Thyroid gland (tissue), 4 donors: ENCODE results near the gene NPY4R2. TPM values are rescaled to one million over a fixed set of nuclear protein-coding genes. Genes with fewer than 3 reads are reported as not detected.
"Not testable (repeated sequence)": the region's sequence is repeated elsewhere in the genome, so short reads cannot be mapped to it uniquely, and the experiment has no call there.

Source experiments
- DNase-seq, 2 donors: peaks; one replicate each; pipeline ENCODE4 v3.0.0-alpha.2; 2019
- H3K27ac ChIP-seq, 3 donors: fragments of 200-600 bp; sonication (generic); 1 replicate in 2 of 3; 2 replicates in 1 of 3; pipeline ENCODE4 v1.5.1; 2016 to 2019; ENCODE audit warnings: mild to moderate bottlenecking in 1 of 3, moderate library complexity in 1 of 3
- H3K27me3 ChIP-seq: fragments of 200-600 bp; sonication (generic); one replicate; pipeline ENCODE4 v1.5.1; 2019
- H3K36me3 ChIP-seq, 2 donors: fragments of 200-600 bp; sonication (generic); one replicate each; pipeline ENCODE4 v1.5.1; 2016 to 2019
- H3K4me1 ChIP-seq, 2 donors: fragments of 200-600 bp; sonication (generic); one replicate each; pipeline ENCODE4 v1.5.1; 2017 to 2019
- H3K4me3 ChIP-seq, 3 donors: fragments of 200-600 bp; sonication (generic); replicated peaks in 1 of 3; 1 replicate in 2 of 3; 2 replicates in 1 of 3; pipeline ENCODE4 v1.5.1; 2016; ENCODE audit warnings: mild to moderate bottlenecking in 1 of 3
- H3K9me3 ChIP-seq: fragments of 200-600 bp; sonication (generic); one replicate; pipeline ENCODE4 v1.5.1; 2017
- WGBS, 2 donors: methylation state at CpG; one replicate each; pipeline ENCODE4 v1.1.5; 2017; 5-methylcytosine and 5-hydroxymethylcytosine counted together
- intact Hi-C: fragments of 100-400 bp; cut with DNase I; formaldehyde crosslinking; loops from one replicate; pipeline ENCODE4 v1.15.1; 2023
- total RNA-seq, 4 donors: library from RNA; depleted of rRNA; stranded (reverse); fragments of >200 nt; gene quantifications; one replicate each; pipeline ENCODE4 v1.2.3, GENCODE V29; 2016

NPY4R2 gene
- total RNA-seq, 4 donors from 2014 or later, result not detected

GRCh38 chr10:47971598-47971997, 53.1 kb downstream of the NPY4R2 start:
- H3K4me1 ChIP-seq, H3K27ac ChIP-seq, H3K9me3 ChIP-seq, H3K27me3 ChIP-seq, DNase-seq, H3K4me3 ChIP-seq, intact Hi-C loops, H3K36me3 ChIP-seq: not testable (repeated sequence)
- no CpG with 5 or more reads among the region's 5 CpGs for WGBS, 2 donors

GRCh38 chr10:47972077-47972476, 53.6 kb downstream of the NPY4R2 start:
- H3K27ac ChIP-seq, H3K4me1 ChIP-seq, H3K9me3 ChIP-seq, H3K4me3 ChIP-seq, DNase-seq, intact Hi-C loops, H3K27me3 ChIP-seq, H3K36me3 ChIP-seq: not testable (repeated sequence)
- WGBS, 2 donors, result 80% methylated on average over 1 of the region's 2 CpGs; no CpG with 5 or more reads in 1 of the 2 donors

Other genes starting within 250 kb of the NPY4R2 start
- gene SYT15B, start 155.1 kb upstream of the NPY4R2 start, total RNA-seq, result 1 to 10 TPM in 3 of 4 donors, under 1 TPM in 1; 0.21 to 4.6 (median 2.1) TPM
- gene FAM25C, start 81.1 kb downstream of the NPY4R2 start, total RNA-seq, result not detected